Skeletal muscle satellite cell (primary cell): ENCODE results near the gene ZC2HC1B.
"Not testable (repeated sequence)": the region's sequence is repeated elsewhere in the genome, so short reads cannot be mapped to it uniquely, and the experiment has no call there.

Experiments
- H3K27me3 ChIP-seq: 2 replicates; pipeline ENCODE4 v1.7.0; 2013; ENCODE audit warnings: low read length; ENCODE audit not compliant: control insufficient read depth, insufficient read depth
- H3K36me3 ChIP-seq: 2 replicates; pipeline ENCODE4 v1.7.0; 2013; ENCODE audit warnings: mild to moderate bottlenecking, control low read depth, low read length; ENCODE audit not compliant: insufficient read depth
- H3K4me1 ChIP-seq: 2 replicates; pipeline ENCODE4 v1.7.0; 2013; ENCODE audit warnings: low read length; ENCODE audit not compliant: control insufficient read depth, insufficient read depth
- H3K4me2 ChIP-seq: 2 replicates; pipeline ENCODE4 v1.7.0; 2013; ENCODE audit warnings: mild to moderate bottlenecking, low read length
- H3K4me3 ChIP-seq: 2 replicates; pipeline ENCODE4 v1.7.0; 2013; ENCODE audit warnings: low read length
- H3K9ac ChIP-seq: 2 replicates; pipeline ENCODE4 v1.7.0; 2013; ENCODE audit warnings: mild to moderate bottlenecking, low read depth, low read length, moderate library complexity
- H3K9me3 ChIP-seq: replicated peaks from 2 replicates; pipeline ENCODE4 v1.7.0; 2013; ENCODE audit warnings: mild to moderate bottlenecking, control low read depth, low read length

Gene ZC2HC1B

DNA sequence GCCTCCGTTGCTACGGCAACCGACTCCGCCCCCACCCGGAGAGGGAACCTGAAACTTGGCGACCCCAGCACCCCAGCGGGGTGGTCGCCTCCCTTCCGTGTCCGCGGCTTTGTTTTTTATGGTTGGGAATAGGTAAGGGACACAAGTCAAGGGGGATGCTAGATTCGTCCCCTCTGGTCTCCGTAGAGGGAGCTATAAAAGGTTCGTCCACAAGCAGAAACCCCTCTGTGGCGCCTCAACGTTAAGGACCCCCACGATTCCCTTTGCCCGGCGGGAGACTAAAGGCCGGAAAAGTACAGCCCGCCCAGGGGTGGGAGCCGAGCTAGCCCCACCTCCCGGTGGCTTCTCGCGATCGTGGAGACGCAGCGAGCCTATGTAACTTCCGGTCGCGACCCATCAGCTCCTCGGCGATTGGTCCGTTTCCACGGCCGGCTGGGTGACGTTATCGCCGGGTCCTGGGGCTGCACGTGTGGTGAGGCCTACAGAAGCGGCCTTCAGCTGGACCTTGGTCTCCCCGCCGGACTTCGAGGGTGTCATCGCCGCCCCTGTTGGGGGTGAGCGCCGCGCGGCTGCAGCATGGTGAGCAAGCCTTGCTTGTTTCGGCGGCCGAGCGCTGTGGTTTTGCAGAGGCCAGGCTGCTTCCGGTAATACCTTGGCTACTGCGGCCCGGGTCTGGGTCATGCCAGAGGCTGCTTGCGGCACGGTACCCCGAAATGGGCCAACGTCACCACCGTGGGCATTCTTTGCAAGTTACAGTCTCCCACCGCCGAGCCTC, 21.2 kb upstream of the ZC2HC1B start, which contains the start of gene LTV1:
Gene LTV1, plus strand, starts transcription at position 437 of the 775 bp plus-strand sequence. Its CDS starts 140 bp downstream, at position 577.
- H3K4me1 ChIP-seq, result peaks cover 13% of the 10 kb centered on the region
- H3K4me2 ChIP-seq, result peak within 1 kb of the TSS; percentile 100
- H3K36me3 ChIP-seq, result peaks cover 33% of the 10 kb centered on the region
- H3K9ac ChIP-seq, result peak within 1 kb of the TSS; percentile 100
- no peaks in the 10 kb centered on the region for H3K9me3 ChIP-seq
- peak within 1 kb of the TSS; percentile 97 for H3K4me3 ChIP-seq
- H3K27me3 ChIP-seq, result no peaks in the 10 kb centered on the region

GRCh38 chr6:143843677-143843999, 20.6 kb upstream of the ZC2HC1B start:
- Histone ChIP-seq H3K4me1 (peaks cover 13% of the 10 kb centered on the region), H3K36me3 (peaks cover 39% of the 10 kb centered on the region), H3K9ac (peak overlapping the region; percentile 100), H3K27me3 (no peaks in the 10 kb centered on the region), H3K4me3 (peak overlapping the region; percentile 97), H3K9me3 (no peaks in the 10 kb centered on the region), H3K4me2 (peak overlapping the region; percentile 100)

- Histone ChIP-seq H3K4me1 (peaks cover 13% of the 10 kb centered on the region), H3K9ac (peak overlapping the region; percentile 100), H3K36me3 (peaks cover 42% of the 10 kb centered on the region), H3K27me3 (no peaks in the 10 kb centered on the region), H3K4me2 (peak overlapping the region; percentile 100), H3K4me3 (peak overlapping the region; percentile 97), H3K9me3 (no peaks in the 10 kb centered on the region)
Observed at GRCh38 chr6:143844006-143844405, 20.3 kb upstream of the ZC2HC1B start.

GRCh38 chr6:143845033-143845432, 19.2 kb upstream of the ZC2HC1B start:
- Histone ChIP-seq H3K36me3 (peaks cover 53% of the 10 kb centered on the region), H3K4me1 (peaks cover 13% of the 10 kb centered on the region), H3K4me3 (no peak overlapping the region)

GRCh38 chr6:143851706-143852105, 12.6 kb upstream of the ZC2HC1B start:
- H3K4me2 ChIP-seq, H3K9me3 ChIP-seq, H3K9ac ChIP-seq, H3K4me3 ChIP-seq, H3K4me1 ChIP-seq, H3K27me3 ChIP-seq: not testable (repeated sequence)
- H3K36me3 ChIP-seq, result peaks cover 76% of the 10 kb centered on the region

More at GRCh38 chr6:143845033-143845432, 19.2 kb upstream of the ZC2HC1B start:
- H3K27me3 ChIP-seq, result no peaks in the 10 kb centered on the region
- no peaks in the 10 kb centered on the region for H3K9me3 ChIP-seq
- no peak overlapping the region for H3K9ac ChIP-seq
- H3K4me2 ChIP-seq, result peak overlapping the region; percentile 100

GRCh38 chr6:143855057-143855456, 9.2 kb upstream of the ZC2HC1B start:
- H3K4me3 ChIP-seq, H3K4me2 ChIP-seq, H3K4me1 ChIP-seq, H3K27me3 ChIP-seq, H3K9me3 ChIP-seq, H3K9ac ChIP-seq: not testable (repeated sequence)
- H3K36me3 ChIP-seq, result peaks cover 76% of the 10 kb centered on the region

GRCh38 chr6:143856762-143857161, 7.5 kb upstream of the ZC2HC1B start:
- H3K9me3 ChIP-seq, H3K4me1 ChIP-seq, H3K4me2 ChIP-seq, H3K27me3 ChIP-seq, H3K4me3 ChIP-seq, H3K9ac ChIP-seq: not testable (repeated sequence)
- H3K36me3 ChIP-seq, result peaks cover 67% of the 10 kb centered on the region

- no peaks in the 10 kb centered on the region for H3K4me1 ChIP-seq
- H3K9me3 ChIP-seq, result no peaks in the 10 kb centered on the region
- H3K4me2 ChIP-seq, result no peak overlapping the region
- H3K27me3 ChIP-seq, result no peaks in the 10 kb centered on the region
- no peak overlapping the region for H3K9ac ChIP-seq
- H3K36me3 ChIP-seq, result peaks cover 68% of the 10 kb centered on the region
- no peak overlapping the region for H3K4me3 ChIP-seq
Observed at GRCh38 chr6:143857651-143858050, 6.6 kb upstream of the ZC2HC1B start.

GRCh38 chr6:143859891-143860660, 4.2 kb upstream of the ZC2HC1B start:
- no peaks in the 10 kb centered on the region for H3K4me1 ChIP-seq

GRCh38 chr6:143863771-143864170, 503 bp upstream of the ZC2HC1B start:
- Histone ChIP-seq H3K4me2 (no peak overlapping the region), H3K27me3 (no peaks in the 10 kb centered on the region), H3K9me3 (no peaks in the 10 kb centered on the region), H3K36me3 (peaks cover 52% of the 10 kb centered on the region), H3K9ac (no peak overlapping the region), H3K4me3 (no peak overlapping the region), H3K4me1 (no peaks in the 10 kb centered on the region)

More at GRCh38 chr6:143859891-143860660, 4.2 kb upstream of the ZC2HC1B start:
- Histone ChIP-seq H3K9me3 (no peaks in the 10 kb centered on the region), H3K4me3 (no peak overlapping the region), H3K9ac (no peak overlapping the region), H3K4me2 (no peak overlapping the region), H3K36me3 (peaks cover 86% of the 10 kb centered on the region), H3K27me3 (no peaks in the 10 kb centered on the region)

DNA sequence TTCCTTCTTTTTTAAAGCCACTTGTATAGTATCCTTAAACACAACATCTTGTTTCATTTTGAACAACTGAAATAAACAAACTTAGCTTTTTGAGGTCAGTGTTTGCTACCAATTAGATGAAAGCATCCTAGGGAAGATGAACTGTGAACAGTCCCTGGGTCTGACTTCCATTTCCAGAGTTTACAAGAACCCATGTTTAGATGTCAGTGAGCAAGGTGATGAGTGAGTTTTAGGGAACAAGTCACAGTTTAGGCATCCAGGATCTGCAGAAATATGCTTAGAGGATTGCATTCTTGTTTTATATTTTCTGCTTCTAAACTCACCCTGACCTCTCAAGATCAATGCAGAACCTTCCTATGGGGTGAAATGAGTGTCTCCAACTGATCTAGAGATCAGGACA, 3.0 kb downstream of the ZC2HC1B start:
- Histone ChIP-seq H3K9me3 (no peaks in the 10 kb centered on the region), H3K4me3 (no peak overlapping the region), H3K4me1 (no peaks in the 10 kb centered on the region), H3K9ac (no peak overlapping the region), H3K4me2 (no peak overlapping the region), H3K36me3 (peaks cover 29% of the 10 kb centered on the region), H3K27me3 (no peaks in the 10 kb centered on the region)
